ENCODE measurements around the gene RNF113B.

The RNF113B gene

GRCh38 chr13:98158172-98158899 is 18.7 kb downstream of the RNF113B start:
- H3K27me3 Mint-ChIP-seq, result peaks cover 24% of the 10 kb centered on the region
- ATAC-seq (replicated peaks; ENCODE audit: extremely low read depth, poor library complexity, severe bottlenecking), result no peak

GRCh38 chr13:98157609-98158008 is 19.5 kb downstream of the RNF113B start:
- no peak for DNase-seq (ENCODE audit: low spot score in 2 of 2)
- H3K4me1 Mint-ChIP-seq, result no peaks in the 10 kb centered on the region
- ATAC-seq (replicated peaks; ENCODE audit: extremely low read depth, poor library complexity, severe bottlenecking), result no peak
- H3K4me3 Mint-ChIP-seq, result no peak overlapping the region
- peaks cover 31% of the 10 kb centered on the region for H3K27me3 Mint-ChIP-seq
- H3K9me3 Mint-ChIP-seq, result no peaks in the 10 kb centered on the region
- no peak overlapping the region for H3K27ac Mint-ChIP-seq (ENCODE audit: low read depth)
- no peaks in the 10 kb centered on the region for H3K36me3 Mint-ChIP-seq (ENCODE audit: insufficient read depth)

More at GRCh38 chr13:98158172-98158899, 18.7 kb downstream of the RNF113B start:
- Mint-ChIP-seq H3K4me1 (no peaks in the 10 kb centered on the region), H3K9me3 (no peaks in the 10 kb centered on the region), H3K36me3 (ENCODE audit: insufficient read depth) (no peaks in the 10 kb centered on the region), H3K27ac (ENCODE audit: low read depth) (no peak overlapping the region), H3K4me3 (no peak overlapping the region)
- DNase-seq (ENCODE audit: low spot score in 2 of 2), result no peak

DNA sequence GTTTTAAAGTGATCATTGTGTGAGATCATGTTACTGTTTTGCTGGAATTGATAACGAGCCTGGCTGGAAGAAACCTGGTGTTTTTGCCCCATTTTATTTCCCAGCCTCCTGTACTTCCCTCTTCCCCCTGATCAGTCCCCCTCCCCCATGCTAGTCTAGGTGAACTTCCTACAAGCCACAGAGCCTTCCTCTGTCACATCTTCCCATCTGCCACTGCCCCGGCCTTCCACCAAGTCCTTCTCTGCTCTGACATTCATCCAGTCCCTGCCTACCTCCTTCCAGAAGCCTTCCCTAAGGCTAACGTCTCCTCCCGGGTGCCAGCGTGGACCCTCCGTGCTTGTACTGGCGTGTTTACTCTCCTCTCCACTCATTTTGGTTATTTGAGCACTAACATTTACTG is 19.9 kb downstream of the RNF113B start:
- DNase-seq (ENCODE audit: low spot score in 2 of 2) (no peak), ATAC-seq (replicated peaks; ENCODE audit: extremely low read depth, poor library complexity, severe bottlenecking) (no peak)
- H3K27me3 Mint-ChIP-seq, result peaks cover 35% of the 10 kb centered on the region
- H3K27ac Mint-ChIP-seq (ENCODE audit: low read depth), result no peak overlapping the region
- no peaks in the 10 kb centered on the region for H3K36me3 Mint-ChIP-seq (ENCODE audit: insufficient read depth)
- H3K9me3 Mint-ChIP-seq, result no peaks in the 10 kb centered on the region
- H3K4me1 Mint-ChIP-seq, result no peaks in the 10 kb centered on the region
- H3K4me3 Mint-ChIP-seq, result no peak overlapping the region

DNA sequence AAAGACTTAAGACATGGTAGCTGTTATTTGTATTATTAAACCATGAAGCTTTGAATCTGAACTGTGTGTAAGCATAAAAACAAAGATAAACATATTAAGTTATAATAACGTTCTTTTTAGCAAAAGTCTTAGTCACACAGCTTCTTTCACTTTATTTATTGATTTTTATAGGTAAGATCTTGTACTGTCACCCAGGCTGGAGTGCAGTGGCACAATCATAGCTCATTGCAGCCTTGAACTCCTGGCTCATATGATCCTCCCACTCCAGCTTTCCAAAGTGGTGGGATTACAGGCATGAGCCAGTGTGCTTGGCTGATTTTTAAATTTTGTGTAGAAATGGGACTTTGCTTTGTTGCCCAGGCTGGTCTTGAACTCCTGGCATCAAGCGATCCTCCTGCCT is 20.8 kb downstream of the RNF113B start:
- Mint-ChIP-seq H3K4me1 (no peaks in the 10 kb centered on the region), H3K36me3 (ENCODE audit: insufficient read depth) (no peaks in the 10 kb centered on the region), H3K27ac (ENCODE audit: low read depth) (no peak overlapping the region), H3K4me3 (no peak overlapping the region), H3K9me3 (no peaks in the 10 kb centered on the region), H3K27me3 (peaks cover 45% of the 10 kb centered on the region)
- ATAC-seq (replicated peaks; ENCODE audit: extremely low read depth, poor library complexity, severe bottlenecking) (no peak), DNase-seq (ENCODE audit: low spot score in 2 of 2) (no peak)

DNA sequence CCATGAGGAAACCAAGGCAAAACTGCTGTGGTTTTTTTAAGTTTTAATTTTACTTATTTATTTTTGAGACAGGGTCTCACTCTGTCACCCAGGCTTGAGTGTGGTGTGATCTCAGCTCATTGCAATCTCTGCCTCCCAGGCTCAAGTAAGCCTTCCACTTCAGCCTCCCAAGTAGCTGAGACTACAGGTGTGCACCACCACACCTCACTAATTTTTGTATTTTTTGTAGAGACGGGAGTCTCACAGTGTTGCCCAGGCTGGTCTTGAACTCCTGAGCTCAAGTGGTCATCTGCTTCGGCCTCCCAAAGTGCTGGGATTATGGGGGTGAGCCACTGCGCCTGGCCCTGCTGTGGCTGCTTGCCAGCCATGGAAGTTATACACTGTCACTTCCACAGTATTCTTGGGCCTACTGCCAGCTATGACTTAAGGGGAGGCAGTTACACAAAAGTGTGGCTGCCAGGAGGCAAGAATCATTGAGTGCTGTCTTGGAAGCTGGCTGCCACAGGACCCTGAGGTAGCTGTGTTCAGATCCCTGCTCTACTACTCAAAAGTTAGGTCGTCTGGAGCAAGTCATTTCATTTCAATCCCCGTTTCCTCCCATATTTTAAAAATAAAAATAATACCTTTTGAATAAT is 21.5 kb downstream of the RNF113B start:
- Mint-ChIP-seq H3K27ac (ENCODE audit: low read depth) (no peak overlapping the region), H3K27me3 (peaks cover 51% of the 10 kb centered on the region), H3K9me3 (no peaks in the 10 kb centered on the region), H3K4me3 (no peak overlapping the region), H3K36me3 (ENCODE audit: insufficient read depth) (no peaks in the 10 kb centered on the region), H3K4me1 (no peaks in the 10 kb centered on the region)
- DNase-seq (ENCODE audit: low spot score in 2 of 2), result no peak
- no peak for ATAC-seq (replicated peaks; ENCODE audit: extremely low read depth, poor library complexity, severe bottlenecking)

DNA sequence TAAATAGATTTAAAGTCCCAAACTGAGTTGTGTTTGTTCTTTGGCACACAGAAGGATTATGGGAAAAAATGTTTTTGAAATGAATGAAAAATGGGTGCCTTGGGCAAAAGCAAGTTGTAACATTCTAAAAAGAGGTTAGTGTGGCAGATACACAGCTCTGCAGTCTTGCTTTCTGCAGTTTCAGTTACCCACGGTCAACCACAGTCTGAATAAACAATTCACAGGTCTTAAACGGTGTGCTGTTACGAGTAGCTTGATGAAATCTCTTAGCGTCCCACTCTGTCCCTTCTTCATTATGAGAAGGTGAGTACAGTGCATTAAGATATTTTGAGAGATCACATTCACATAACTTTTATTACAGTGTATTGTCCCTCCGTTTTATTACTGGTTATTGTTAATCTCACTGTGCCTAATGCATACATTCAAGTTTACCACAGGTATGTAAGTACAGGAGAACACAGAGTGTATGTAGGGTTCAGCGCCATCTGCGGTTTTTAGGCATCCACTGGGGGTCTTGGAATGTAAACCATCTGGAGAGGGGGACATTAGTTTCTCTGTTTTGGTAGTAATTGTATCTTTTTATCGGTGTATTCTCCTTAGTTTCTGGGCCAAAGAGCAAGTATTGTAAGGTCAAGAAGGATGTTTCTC is 26.1 kb downstream of the RNF113B start:
- peaks cover 76% of the 10 kb centered on the region for H3K27me3 Mint-ChIP-seq
- ATAC-seq (replicated peaks; ENCODE audit: extremely low read depth, poor library complexity, severe bottlenecking) (no peak), DNase-seq (ENCODE audit: low spot score in 2 of 2) (no peak)
- no peaks in the 10 kb centered on the region for H3K4me1 Mint-ChIP-seq
- no peak overlapping the region for H3K4me3 Mint-ChIP-seq
- no peaks in the 10 kb centered on the region for H3K36me3 Mint-ChIP-seq (ENCODE audit: insufficient read depth)
- no peak overlapping the region for H3K27ac Mint-ChIP-seq (ENCODE audit: low read depth)
- H3K9me3 Mint-ChIP-seq, result no peaks in the 10 kb centered on the region

DNA sequence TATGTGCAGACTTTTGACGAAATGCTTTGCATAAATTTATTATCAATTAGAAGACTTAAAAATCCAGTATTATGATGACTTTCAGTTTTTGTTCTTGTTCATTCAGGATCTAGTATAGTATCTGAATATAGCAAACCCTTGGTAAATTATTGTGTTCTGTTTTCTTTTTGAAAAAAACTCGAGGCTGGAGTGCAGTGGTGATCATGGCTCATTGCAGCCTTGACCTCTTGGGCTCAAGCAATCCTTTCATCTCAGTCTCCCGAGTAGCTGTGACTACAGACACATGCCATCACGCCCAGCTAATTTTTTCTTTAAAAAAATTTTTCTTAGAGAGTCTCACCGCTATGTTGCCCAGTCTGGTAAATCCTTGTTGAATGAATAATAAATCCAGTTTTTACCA is 29.5 kb downstream of the RNF113B start:
- Mint-ChIP-seq H3K27me3 (peaks cover 78% of the 10 kb centered on the region), H3K27ac (ENCODE audit: low read depth) (no peak overlapping the region), H3K4me3 (no peak overlapping the region), H3K9me3 (no peaks in the 10 kb centered on the region), H3K4me1 (peaks cover 4% of the 10 kb centered on the region), H3K36me3 (ENCODE audit: insufficient read depth) (no peaks in the 10 kb centered on the region)
- DNase-seq (ENCODE audit: low spot score in 2 of 2) (no peak), ATAC-seq (replicated peaks; ENCODE audit: extremely low read depth, poor library complexity, severe bottlenecking) (no peak)

DNA sequence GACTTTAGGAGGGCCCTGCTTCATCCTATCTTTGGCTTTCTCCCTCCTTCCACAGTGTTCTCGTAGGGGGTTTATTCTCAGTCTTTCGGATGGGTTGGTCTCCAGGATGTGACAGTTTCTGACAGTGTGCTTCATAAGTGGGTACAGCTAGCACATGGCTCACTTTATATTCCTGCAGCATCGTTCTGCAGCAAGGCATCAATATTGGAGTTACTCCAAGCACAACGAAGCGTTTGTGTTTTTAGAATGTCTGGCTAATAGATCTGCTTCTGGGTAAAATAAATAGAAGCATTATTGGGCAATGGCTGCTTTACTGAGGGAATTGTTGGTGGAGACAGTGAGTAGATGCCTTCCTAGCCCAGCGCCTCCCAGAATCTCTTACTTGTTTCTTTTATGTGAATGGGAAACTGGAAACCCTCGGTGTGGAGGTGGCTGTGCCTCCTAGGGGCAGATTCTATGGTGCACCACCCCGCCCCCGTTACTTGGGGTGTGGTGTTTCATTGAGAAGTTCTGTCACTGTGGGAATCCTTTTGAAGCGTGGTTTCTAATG is 32.2 kb downstream of the RNF113B start:
- DNase-seq (ENCODE audit: low spot score in 2 of 2) (no peak), ATAC-seq (replicated peaks; ENCODE audit: extremely low read depth, poor library complexity, severe bottlenecking) (no peak)
- H3K27me3 Mint-ChIP-seq, result peaks cover 79% of the 10 kb centered on the region
- H3K4me3 Mint-ChIP-seq, result peak overlapping the region; percentile 64
- H3K4me1 Mint-ChIP-seq, result peaks cover 4% of the 10 kb centered on the region
- H3K27ac Mint-ChIP-seq (ENCODE audit: low read depth), result no peak overlapping the region
- H3K9me3 Mint-ChIP-seq, result no peaks in the 10 kb centered on the region
- H3K36me3 Mint-ChIP-seq (ENCODE audit: insufficient read depth), result no peaks in the 10 kb centered on the region

GRCh38 chr13:98144027-98144741 is 32.9 kb downstream of the RNF113B start:
- Mint-ChIP-seq H3K4me1 (peaks cover 4% of the 10 kb centered on the region), H3K27me3 (peaks cover 81% of the 10 kb centered on the region), H3K9me3 (no peaks in the 10 kb centered on the region), H3K27ac (ENCODE audit: low read depth) (no peak overlapping the region), H3K36me3 (ENCODE audit: insufficient read depth) (no peaks in the 10 kb centered on the region), H3K4me3 (peak overlapping the region; percentile 64)
- ATAC-seq (replicated peaks; ENCODE audit: extremely low read depth, poor library complexity, severe bottlenecking) (no peak), DNase-seq (ENCODE audit: low spot score in 2 of 2) (no peak)

- ATAC-seq (replicated peaks; ENCODE audit: extremely low read depth, poor library complexity, severe bottlenecking) (no peak), DNase-seq (ENCODE audit: low spot score in 2 of 2) (no peak)
- no peaks in the 10 kb centered on the region for H3K36me3 Mint-ChIP-seq (ENCODE audit: insufficient read depth)
- H3K4me3 Mint-ChIP-seq, result peak overlapping the region; percentile 64
- H3K27me3 Mint-ChIP-seq, result peaks cover 75% of the 10 kb centered on the region
- no peaks in the 10 kb centered on the region for H3K9me3 Mint-ChIP-seq
- no peak overlapping the region for H3K27ac Mint-ChIP-seq (ENCODE audit: low read depth)
- peaks cover 4% of the 10 kb centered on the region for H3K4me1 Mint-ChIP-seq
Observed at GRCh38 chr13:98143601-98144026, 33.5 kb downstream of the RNF113B start.

DNA sequence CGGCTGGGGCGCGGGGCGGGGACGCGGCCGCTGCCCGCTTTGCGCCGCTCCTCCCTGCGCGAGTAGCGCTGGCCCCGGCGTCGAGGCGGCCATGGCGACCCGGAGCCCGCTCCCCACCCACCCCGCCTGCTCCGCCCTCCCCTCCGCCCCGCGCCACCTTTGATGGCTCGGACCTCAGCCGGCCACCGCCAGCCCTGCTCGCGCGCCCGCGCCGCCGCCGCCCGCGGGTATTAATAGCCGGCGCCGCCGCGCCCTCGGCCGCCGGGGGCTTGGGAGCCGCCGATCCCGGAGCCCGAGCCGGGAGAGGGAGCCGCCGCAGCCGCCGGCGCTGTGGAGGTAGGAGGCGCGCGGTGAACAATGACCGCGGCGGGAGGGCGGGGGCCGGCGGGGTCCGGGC is 33.9 kb downstream of the RNF113B start:
- peaks cover 4% of the 10 kb centered on the region for H3K4me1 Mint-ChIP-seq
- no peak overlapping the region for H3K4me3 Mint-ChIP-seq
- H3K36me3 Mint-ChIP-seq (ENCODE audit: insufficient read depth), result no peaks in the 10 kb centered on the region
- no peaks in the 10 kb centered on the region for H3K9me3 Mint-ChIP-seq
- ATAC-seq (replicated peaks; ENCODE audit: extremely low read depth, poor library complexity, severe bottlenecking) (no peak), DNase-seq (ENCODE audit: low spot score in 2 of 2) (no peak)
- peaks cover 71% of the 10 kb centered on the region for H3K27me3 Mint-ChIP-seq
- H3K27ac Mint-ChIP-seq (ENCODE audit: low read depth), result no peak overlapping the region

DNA sequence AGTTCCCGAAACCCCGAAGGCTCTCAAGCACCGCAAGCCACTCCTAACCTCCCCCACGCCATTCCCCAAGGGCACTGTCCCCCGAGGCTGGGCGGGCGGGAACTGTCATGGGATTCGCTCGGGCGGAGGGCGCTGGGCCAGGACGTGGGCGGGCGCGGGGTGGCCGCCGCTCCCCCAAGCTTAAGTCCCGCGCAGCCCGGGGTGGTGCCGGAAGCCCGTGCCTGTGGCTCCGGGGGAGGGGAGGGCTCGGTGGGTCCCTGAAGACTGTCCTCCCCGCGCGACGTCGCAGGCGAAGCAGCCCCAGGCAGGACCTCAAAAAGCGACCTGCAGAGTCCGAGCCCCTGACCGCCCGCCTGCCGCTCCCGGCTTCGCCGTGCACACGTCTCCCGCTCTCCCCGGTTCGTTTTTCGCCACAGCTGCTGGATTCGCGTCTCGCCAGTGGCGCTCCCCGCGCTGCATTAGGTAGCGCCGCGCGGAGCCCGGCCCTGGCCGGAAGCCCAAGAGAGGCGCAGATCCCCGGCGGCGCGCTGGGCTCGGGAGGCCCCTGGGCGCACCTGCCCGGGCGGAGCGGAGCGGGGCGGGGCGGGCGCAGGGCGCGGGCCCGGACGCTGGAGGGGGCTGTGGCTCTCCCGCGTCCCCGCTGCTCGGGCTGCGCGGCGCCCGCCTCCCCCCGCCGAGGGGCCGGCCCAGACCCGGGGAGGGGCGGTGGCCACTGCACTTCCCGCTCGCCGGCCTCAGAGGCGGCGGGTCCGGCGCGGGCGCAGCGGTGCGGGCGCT is 34.5 kb downstream of the RNF113B start, which contains the start of gene FARP1:
TSS of gene FARP1 (plus strand) at position 715 of the 777 bp plus-strand sequence. CDS start 70,149 bp downstream, outside the sequence.
- Mint-ChIP-seq H3K9me3 (no peaks in the 10 kb centered on the region), H3K27me3 (peaks cover 68% of the 10 kb centered on the region), H3K4me3 (peak within 1 kb of the TSS; percentile 64), H3K4me1 (peaks cover 4% of the 10 kb centered on the region), H3K27ac (ENCODE audit: low read depth) (no peak within 1 kb of the TSS), H3K36me3 (ENCODE audit: insufficient read depth) (no peaks in the 10 kb centered on the region)
- peak; percentile 26 for ATAC-seq (replicated peaks; ENCODE audit: extremely low read depth, poor library complexity, severe bottlenecking)
- DNase-seq (ENCODE audit: low spot score in 2 of 2), result no peak
